Gastrocnemius medialis (tissue), 4 donors: Measurements from ENCODE around the gene DISP2.

Experiments used
- POLR2A ChIP-seq, 2 donors: fragments of 450-650 bp; IDR thresholded peaks; one replicate each; pipeline ENCODE4 v1.6.1; 2017; ENCODE audit warnings: antibody characterized with exemption in 2 of 2, mild to moderate bottlenecking in 2 of 2, moderate library complexity in 2 of 2
- TF ChIP-seq, protein P1 (sequence below), 5 experiments: fragments of 450-650 bp in 3 of 5; fragments of 200-600 bp in 2 of 5; sonication (generic) in 2 of 5; IDR thresholded peaks in 4 of 5; conservative IDR thresholded peaks in 1 of 5; 1 replicate in 4 of 5; 2 replicates in 1 of 5; pipeline ENCODE4 v1.5.1; 2016 to 2019; ENCODE audit warnings: antibody characterized with exemption in 5 of 5, mild to moderate bottlenecking in 3 of 5, moderate library complexity in 3 of 5

DNA sequence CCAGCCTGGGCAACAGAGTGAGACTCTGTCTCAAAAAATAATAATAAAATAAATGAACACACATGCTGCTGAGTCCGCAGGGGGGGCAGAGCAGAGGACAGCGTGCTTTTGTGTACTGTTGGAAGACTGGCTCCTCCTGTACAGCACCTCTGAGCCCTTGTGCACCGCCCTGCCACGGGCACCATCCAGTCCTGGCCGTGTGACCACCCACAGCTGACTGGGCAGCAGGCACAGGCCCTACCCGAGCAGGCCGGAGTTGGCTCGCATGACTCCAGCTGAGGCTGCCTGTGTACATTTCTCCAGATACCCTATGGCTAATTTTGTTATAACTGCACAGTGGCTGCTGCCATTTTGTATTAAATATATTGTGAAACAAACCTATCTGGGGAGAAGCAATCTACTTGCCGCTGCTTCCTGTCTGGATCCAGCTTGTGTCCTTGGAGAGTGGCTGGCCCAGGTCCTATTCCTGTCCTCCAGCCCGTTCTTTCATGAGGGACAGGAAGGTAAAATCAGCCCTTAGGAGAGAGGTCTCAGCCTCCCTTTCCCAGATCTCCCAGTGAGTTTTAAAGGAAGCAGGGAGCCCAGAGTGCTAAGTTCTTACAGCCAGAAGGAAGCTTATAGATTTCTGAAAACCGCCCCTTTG lies 62.2 kb downstream of the DISP2 start:
- TF ChIP-seq, protein P1, sequence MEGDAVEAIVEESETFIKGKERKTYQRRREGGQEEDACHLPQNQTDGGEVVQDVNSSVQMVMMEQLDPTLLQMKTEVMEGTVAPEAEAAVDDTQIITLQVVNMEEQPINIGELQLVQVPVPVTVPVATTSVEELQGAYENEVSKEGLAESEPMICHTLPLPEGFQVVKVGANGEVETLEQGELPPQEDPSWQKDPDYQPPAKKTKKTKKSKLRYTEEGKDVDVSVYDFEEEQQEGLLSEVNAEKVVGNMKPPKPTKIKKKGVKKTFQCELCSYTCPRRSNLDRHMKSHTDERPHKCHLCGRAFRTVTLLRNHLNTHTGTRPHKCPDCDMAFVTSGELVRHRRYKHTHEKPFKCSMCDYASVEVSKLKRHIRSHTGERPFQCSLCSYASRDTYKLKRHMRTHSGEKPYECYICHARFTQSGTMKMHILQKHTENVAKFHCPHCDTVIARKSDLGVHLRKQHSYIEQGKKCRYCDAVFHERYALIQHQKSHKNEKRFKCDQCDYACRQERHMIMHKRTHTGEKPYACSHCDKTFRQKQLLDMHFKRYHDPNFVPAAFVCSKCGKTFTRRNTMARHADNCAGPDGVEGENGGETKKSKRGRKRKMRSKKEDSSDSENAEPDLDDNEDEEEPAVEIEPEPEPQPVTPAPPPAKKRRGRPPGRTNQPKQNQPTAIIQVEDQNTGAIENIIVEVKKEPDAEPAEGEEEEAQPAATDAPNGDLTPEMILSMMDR (IDR thresholded peaks at IDR 0.05 in 4 of 5, conservative IDR thresholded peaks at IDR 0.05 in 1 of 5) = no peak
- no peak for TF ChIP-seq POLR2A (IDR thresholded peaks at IDR 0.05)
